Measurements from ENCODE around the gene COL6A5.
"Not testable (repeated sequence)": the region's sequence is repeated elsewhere in the genome, so short reads cannot be mapped to it uniquely, and the experiment has no call there.

The COL6A5 gene

DNA sequence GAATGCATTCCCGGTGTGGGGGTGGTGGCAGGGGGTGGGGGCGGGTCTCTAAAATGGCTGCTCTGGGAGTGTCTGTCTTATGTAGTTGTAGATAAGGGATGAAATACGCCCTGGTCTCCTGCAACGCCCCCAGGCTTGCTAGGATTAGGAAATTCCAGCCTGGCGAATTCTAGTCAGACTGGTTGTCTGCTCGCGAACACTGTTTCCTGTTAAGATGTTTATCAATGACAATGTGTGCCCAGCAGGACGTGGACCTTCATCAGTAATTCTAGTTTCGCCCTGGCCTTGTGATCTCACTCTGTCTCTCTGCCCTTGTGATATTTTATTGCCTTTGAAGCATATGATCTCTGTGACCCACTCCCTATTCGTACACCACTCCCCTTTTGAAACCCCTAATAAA lies 62.8 kb downstream of the COL6A5 start:
- not testable (repeated sequence) for H3K27ac ChIP-seq (ENCODE audit: insufficient read depth, low read depth, low read length, poor library complexity, severe bottlenecking); H3K9me3 ChIP-seq (ENCODE audit: control insufficient read depth, low read length); H3K27me3 ChIP-seq (ENCODE audit: control insufficient read depth, insufficient read depth, low read length, poor library complexity, severe bottlenecking); H3K4me1 ChIP-seq (ENCODE audit: control insufficient read depth, insufficient read depth, low read length); H3K4me3 ChIP-seq (ENCODE audit: insufficient read depth, low read depth, low read length); H3K36me3 ChIP-seq (ENCODE audit: control insufficient read depth, insufficient read depth, low read length)
- 87 to 89% methylated on average over 10 of the region's 10 CpGs for WGBS, 2 experiments

- Histone ChIP-seq H3K4me3 (ENCODE audit: insufficient read depth, low read depth, low read length) (no peak overlapping the region), H3K4me1 (ENCODE audit: control insufficient read depth, insufficient read depth, low read length) (no peaks in the 10 kb centered on the region), H3K27me3 (ENCODE audit: control insufficient read depth, insufficient read depth, low read length, poor library complexity, severe bottlenecking) (no peaks in the 10 kb centered on the region), H3K27ac (ENCODE audit: insufficient read depth, low read depth, low read length, poor library complexity, severe bottlenecking) (no peak overlapping the region), H3K9me3 (ENCODE audit: control insufficient read depth, low read length) (no peaks in the 10 kb centered on the region), H3K36me3 (ENCODE audit: control insufficient read depth, insufficient read depth, low read length) (no peaks in the 10 kb centered on the region)
Observed at GRCh38 chr3:130411320-130411719, 65.8 kb downstream of the COL6A5 start.

DNA sequence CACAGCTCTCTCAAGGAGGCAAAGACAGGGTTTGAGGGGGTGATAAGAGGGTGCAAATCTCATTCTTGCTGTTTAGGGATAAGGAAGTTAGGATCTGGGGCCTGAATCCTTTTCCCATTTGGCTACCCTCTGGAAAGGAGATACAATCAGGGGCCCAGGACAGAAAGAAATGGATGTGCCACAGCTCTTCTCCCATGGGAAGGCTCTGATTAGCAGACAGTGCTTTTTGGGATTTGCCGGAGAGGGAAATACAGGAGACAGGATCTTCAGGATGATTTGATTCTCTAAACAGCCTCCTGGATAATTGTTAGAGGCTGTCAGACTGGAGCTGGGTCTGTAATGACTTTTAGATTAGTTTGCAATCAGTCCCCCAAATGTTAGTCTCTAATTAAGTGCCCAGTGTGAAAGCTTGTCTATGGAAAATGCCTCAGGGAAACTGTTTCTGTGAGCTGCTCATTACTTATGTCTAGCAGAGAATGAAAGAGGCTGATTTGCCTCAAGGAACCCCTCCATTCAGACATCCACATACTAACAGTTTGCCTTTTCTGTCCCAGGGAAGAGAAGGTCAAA lies 67.6 kb downstream of the COL6A5 start:
- Histone ChIP-seq H3K27me3 (ENCODE audit: control insufficient read depth, insufficient read depth, low read length, poor library complexity, severe bottlenecking) (no peaks in the 10 kb centered on the region), H3K4me3 (ENCODE audit: insufficient read depth, low read depth, low read length) (no peak overlapping the region), H3K27ac (ENCODE audit: insufficient read depth, low read depth, low read length, poor library complexity, severe bottlenecking) (no peak overlapping the region), H3K4me1 (ENCODE audit: control insufficient read depth, insufficient read depth, low read length) (no peaks in the 10 kb centered on the region), H3K36me3 (ENCODE audit: control insufficient read depth, insufficient read depth, low read length) (no peaks in the 10 kb centered on the region), H3K9me3 (ENCODE audit: control insufficient read depth, low read length) (no peaks in the 10 kb centered on the region)
- 0% methylated on average over 1 of the region's 1 CpG for WGBS, 2 experiments

- Histone ChIP-seq H3K27ac (ENCODE audit: insufficient read depth, low read depth, low read length, poor library complexity, severe bottlenecking) (no peak overlapping the region), H3K27me3 (ENCODE audit: control insufficient read depth, insufficient read depth, low read length, poor library complexity, severe bottlenecking) (no peaks in the 10 kb centered on the region), H3K9me3 (ENCODE audit: control insufficient read depth, low read length) (no peaks in the 10 kb centered on the region), H3K4me3 (ENCODE audit: insufficient read depth, low read depth, low read length) (no peak overlapping the region), H3K4me1 (ENCODE audit: control insufficient read depth, insufficient read depth, low read length) (no peaks in the 10 kb centered on the region), H3K36me3 (ENCODE audit: control insufficient read depth, insufficient read depth, low read length) (no peaks in the 10 kb centered on the region)
- 96 to 99% methylated on average over 4 of the region's 4 CpGs for WGBS, 2 experiments
Observed at GRCh38 chr3:130414457-130414856, 69.0 kb downstream of the COL6A5 start.

GRCh38 chr3:130420466-130420865 lies 75.0 kb downstream of the COL6A5 start:
- Histone ChIP-seq H3K4me1 (ENCODE audit: control insufficient read depth, insufficient read depth, low read length) (no peaks in the 10 kb centered on the region), H3K4me3 (ENCODE audit: insufficient read depth, low read depth, low read length) (no peak overlapping the region), H3K9me3 (ENCODE audit: control insufficient read depth, low read length) (no peaks in the 10 kb centered on the region), H3K36me3 (ENCODE audit: control insufficient read depth, insufficient read depth, low read length) (no peaks in the 10 kb centered on the region), H3K27ac (ENCODE audit: insufficient read depth, low read depth, low read length, poor library complexity, severe bottlenecking) (no peak overlapping the region), H3K27me3 (ENCODE audit: control insufficient read depth, insufficient read depth, low read length, poor library complexity, severe bottlenecking) (no peaks in the 10 kb centered on the region)
- WGBS, 2 experiments = 95 to 100% methylated on average over 2 of the region's 2 CpGs

GRCh38 chr3:130423064-130423463 lies 77.6 kb downstream of the COL6A5 start:
- H3K27me3 ChIP-seq (ENCODE audit: control insufficient read depth, insufficient read depth, low read length, poor library complexity, severe bottlenecking) = no peaks in the 10 kb centered on the region
- no peaks in the 10 kb centered on the region for H3K4me1 ChIP-seq (ENCODE audit: control insufficient read depth, insufficient read depth, low read length)
- no peak overlapping the region for H3K4me3 ChIP-seq (ENCODE audit: insufficient read depth, low read depth, low read length)
- no peak overlapping the region for H3K27ac ChIP-seq (ENCODE audit: insufficient read depth, low read depth, low read length, poor library complexity, severe bottlenecking)
- no peaks in the 10 kb centered on the region for H3K9me3 ChIP-seq (ENCODE audit: control insufficient read depth, low read length)
- H3K36me3 ChIP-seq (ENCODE audit: control insufficient read depth, insufficient read depth, low read length) = no peaks in the 10 kb centered on the region
- WGBS, 2 experiments = 89 to 94% methylated on average over 4 of the region's 4 CpGs

- Histone ChIP-seq H3K9me3 (ENCODE audit: control insufficient read depth, low read length) (no peaks in the 10 kb centered on the region), H3K4me3 (ENCODE audit: insufficient read depth, low read depth, low read length) (no peak overlapping the region), H3K27ac (ENCODE audit: insufficient read depth, low read depth, low read length, poor library complexity, severe bottlenecking) (no peak overlapping the region), H3K27me3 (ENCODE audit: control insufficient read depth, insufficient read depth, low read length, poor library complexity, severe bottlenecking) (no peaks in the 10 kb centered on the region), H3K36me3 (ENCODE audit: control insufficient read depth, insufficient read depth, low read length) (no peaks in the 10 kb centered on the region), H3K4me1 (ENCODE audit: control insufficient read depth, insufficient read depth, low read length) (no peaks in the 10 kb centered on the region)
- 96 to 100% methylated on average over 5 of the region's 5 CpGs for WGBS, 2 experiments
Observed at GRCh38 chr3:130424837-130425236, 79.4 kb downstream of the COL6A5 start.

GRCh38 chr3:130425484-130425883 lies 80.0 kb downstream of the COL6A5 start:
- Histone ChIP-seq H3K27ac (ENCODE audit: insufficient read depth, low read depth, low read length, poor library complexity, severe bottlenecking) (no peak overlapping the region), H3K36me3 (ENCODE audit: control insufficient read depth, insufficient read depth, low read length) (no peaks in the 10 kb centered on the region), H3K9me3 (ENCODE audit: control insufficient read depth, low read length) (no peaks in the 10 kb centered on the region), H3K4me1 (ENCODE audit: control insufficient read depth, insufficient read depth, low read length) (no peaks in the 10 kb centered on the region), H3K4me3 (ENCODE audit: insufficient read depth, low read depth, low read length) (no peak overlapping the region), H3K27me3 (ENCODE audit: control insufficient read depth, insufficient read depth, low read length, poor library complexity, severe bottlenecking) (no peaks in the 10 kb centered on the region)
- 100% methylated on average over 1 of the region's 1 CpG; no CpG with 5 or more reads in 1 of the 2 experiments for WGBS, 2 experiments

DNA sequence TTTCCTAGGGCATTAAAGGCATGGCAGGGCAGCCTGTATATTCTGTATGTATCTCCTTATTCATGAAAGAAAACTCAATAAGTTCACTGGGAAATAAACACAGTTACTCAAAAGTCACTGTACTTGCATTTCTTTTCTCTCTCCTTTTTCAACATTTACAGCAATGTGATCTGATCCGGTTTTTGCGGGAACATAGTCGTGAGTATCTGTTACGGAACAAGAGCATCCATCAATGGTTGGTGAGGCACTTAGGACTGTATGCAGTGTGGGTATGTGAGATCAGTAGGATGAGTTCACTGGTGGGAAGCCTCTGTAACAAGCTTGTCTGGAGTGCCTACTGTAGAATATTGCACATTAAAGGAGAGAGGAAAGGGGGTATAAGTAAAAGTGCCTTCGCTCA lies 80.7 kb downstream of the COL6A5 start:
- 85 to 90% methylated on average over 5 of the region's 5 CpGs for WGBS, 2 experiments
- Histone ChIP-seq H3K9me3 (ENCODE audit: control insufficient read depth, low read length) (no peaks in the 10 kb centered on the region), H3K4me3 (ENCODE audit: insufficient read depth, low read depth, low read length) (no peak overlapping the region), H3K27me3 (ENCODE audit: control insufficient read depth, insufficient read depth, low read length, poor library complexity, severe bottlenecking) (no peaks in the 10 kb centered on the region), H3K4me1 (ENCODE audit: control insufficient read depth, insufficient read depth, low read length) (no peaks in the 10 kb centered on the region), H3K36me3 (ENCODE audit: control insufficient read depth, insufficient read depth, low read length) (no peaks in the 10 kb centered on the region), H3K27ac (ENCODE audit: insufficient read depth, low read depth, low read length, poor library complexity, severe bottlenecking) (no peak overlapping the region)

- no peaks in the 10 kb centered on the region for H3K27me3 ChIP-seq (ENCODE audit: control insufficient read depth, insufficient read depth, low read length, poor library complexity, severe bottlenecking)
- H3K4me1 ChIP-seq (ENCODE audit: control insufficient read depth, insufficient read depth, low read length) = no peaks in the 10 kb centered on the region
- H3K9me3 ChIP-seq (ENCODE audit: control insufficient read depth, low read length) = no peaks in the 10 kb centered on the region
- H3K36me3 ChIP-seq (ENCODE audit: control insufficient read depth, insufficient read depth, low read length) = no peaks in the 10 kb centered on the region
- H3K27ac ChIP-seq (ENCODE audit: insufficient read depth, low read depth, low read length, poor library complexity, severe bottlenecking) = no peak overlapping the region
- WGBS, 2 experiments = 78 to 84% methylated on average over 5 of the region's 5 CpGs
- H3K4me3 ChIP-seq (ENCODE audit: insufficient read depth, low read depth, low read length) = no peak overlapping the region
Observed at GRCh38 chr3:130428871-130429712, 83.6 kb downstream of the COL6A5 start.

Measured in ectodermal cell (in vitro differentiated cells).